ENCODE results near the gene CLSTN2. TPM values are rescaled to one million over a fixed set of nuclear protein-coding genes. Genes with fewer than 3 reads are reported as not detected.

Gene CLSTN2
- total and polyA plus RNA-seq, 2 of the 8 experiments (the other 6 are each of a cell fraction or from before 2014, with no cell fraction given), result 0.39 to 0.52 TPM

GRCh38 chr3:140051019-140051957 is 116.3 kb downstream of the CLSTN2 start:
- FAIRE-seq (peak; percentile 13), DNase-seq (ENCODE audit: low read depth in 1 of 2, low spot score in 2 of 2) (peak; percentile 21 to 57)
- no peaks in the 10 kb centered on the region for H3K27me3 ChIP-seq (replicated peaks in 1 of 4; ENCODE audit: control insufficient read depth in 3 of 4, extremely low read depth in 1 of 4, insufficient read depth in 3 of 4, low read length in 3 of 4)
- no peak overlapping the region for H2BK12ac ChIP-seq (ENCODE audit: low read depth, low read length)
- H3K9me3 ChIP-seq (ENCODE audit: insufficient read depth in 2 of 2, low read depth in 1 of 2, low read length in 1 of 2), result no peaks in the 10 kb centered on the region
- ChIA-PET POLR2A (ENCODE audit: partially characterized antibody) (no interaction called here), CTCF (ENCODE audit: partially characterized antibody) (interaction anchor here (0.7 to 7.7 kb wide), 10 partner anchors 10 to 453 kb away, joined by 3 to 60 read pairs (median 5); partner anchors contain the start of gene CLSTN2)
- no peak overlapping the region for H4K5ac ChIP-seq (ENCODE audit: insufficient read length, low read depth, low read length)
- H4K8ac ChIP-seq (ENCODE audit: extremely low read depth, insufficient read depth, low read length), result no peak overlapping the region
- no peak overlapping the region for H2BK20ac ChIP-seq (ENCODE audit: low read length)
- no peaks in the 10 kb centered on the region; a peak in 1 of 7 replicates for H3K4me1 ChIP-seq (replicated peaks in 1 of 4; ENCODE audit: control insufficient read depth in 3 of 4, insufficient read depth in 4 of 4, low read length in 3 of 4)
- no peaks in the 10 kb centered on the region for H4K20me1 ChIP-seq (replicated peaks in 1 of 2; ENCODE audit: control insufficient read depth in 1 of 2, insufficient read depth in 2 of 2, low read length in 2 of 2)
- no peak overlapping the region for H3K9ac ChIP-seq (replicated peaks in 1 of 4; ENCODE audit: extremely low read depth in 1 of 4, low read depth in 3 of 4, low read length in 3 of 4)
- no peak overlapping the region; the same call in 1 of the 2 replicates for H3K27ac ChIP-seq (ENCODE audit: low read depth, low read length)
- H2AFZ ChIP-seq (ENCODE audit: low read length), result no peak overlapping the region
- H3K79me2 ChIP-seq (ENCODE audit: control insufficient read depth in 1 of 2, insufficient read depth in 2 of 2, low read length in 2 of 2), result no peaks in the 10 kb centered on the region
- no peaks in the 10 kb centered on the region for H3K23me2 ChIP-seq (ENCODE audit: low read depth, low read length)
- H3K56ac ChIP-seq (replicated peaks; ENCODE audit: insufficient read length, low read depth, low read length), result no peak overlapping the region
- H2AK5ac ChIP-seq (ENCODE audit: low read depth, low read length), result no peak overlapping the region
- no peaks in the 10 kb centered on the region for H3K36me3 ChIP-seq (ENCODE audit: control insufficient read depth in 2 of 4, insufficient read depth in 4 of 4, low read length in 3 of 4)
- H3K18ac ChIP-seq (ENCODE audit: extremely low read depth, low read length), result no peak overlapping the region
- no peak overlapping the region for H2BK120ac ChIP-seq (replicated peaks; ENCODE audit: low read depth, low read length)
- H4K91ac ChIP-seq (replicated peaks; ENCODE audit: insufficient read length, low read length), result no peak overlapping the region
- H2BK15ac ChIP-seq (ENCODE audit: low read length), result no peak overlapping the region
- H3K23ac ChIP-seq (ENCODE audit: insufficient read length), result no peak overlapping the region
- H3K4ac ChIP-seq (replicated peaks; ENCODE audit: insufficient read length, low read depth, low read length), result no peak overlapping the region
- peak; percentile 16; the same call in 1 of the 2 replicates for TF ChIP-seq JUND (IDR thresholded peaks at IDR 0.05; ENCODE audit: low read length)
- TF ChIP-seq RNF2 (IDR thresholded peaks at IDR 0.05; ENCODE audit: borderline replicate concordance, low read depth, low read length, missing control alignments, poor library complexity, severe bottlenecking), result no peak
- TF ChIP-seq RAD21 (IDR thresholded peaks at IDR 0.05 in 1 of 2, conservative IDR thresholded peaks at IDR 0.05 in 1 of 2; ENCODE audit: low read depth in 2 of 2, low read length in 2 of 2), result peak; percentile 81 to 88
- TF ChIP-seq, protein P1, sequence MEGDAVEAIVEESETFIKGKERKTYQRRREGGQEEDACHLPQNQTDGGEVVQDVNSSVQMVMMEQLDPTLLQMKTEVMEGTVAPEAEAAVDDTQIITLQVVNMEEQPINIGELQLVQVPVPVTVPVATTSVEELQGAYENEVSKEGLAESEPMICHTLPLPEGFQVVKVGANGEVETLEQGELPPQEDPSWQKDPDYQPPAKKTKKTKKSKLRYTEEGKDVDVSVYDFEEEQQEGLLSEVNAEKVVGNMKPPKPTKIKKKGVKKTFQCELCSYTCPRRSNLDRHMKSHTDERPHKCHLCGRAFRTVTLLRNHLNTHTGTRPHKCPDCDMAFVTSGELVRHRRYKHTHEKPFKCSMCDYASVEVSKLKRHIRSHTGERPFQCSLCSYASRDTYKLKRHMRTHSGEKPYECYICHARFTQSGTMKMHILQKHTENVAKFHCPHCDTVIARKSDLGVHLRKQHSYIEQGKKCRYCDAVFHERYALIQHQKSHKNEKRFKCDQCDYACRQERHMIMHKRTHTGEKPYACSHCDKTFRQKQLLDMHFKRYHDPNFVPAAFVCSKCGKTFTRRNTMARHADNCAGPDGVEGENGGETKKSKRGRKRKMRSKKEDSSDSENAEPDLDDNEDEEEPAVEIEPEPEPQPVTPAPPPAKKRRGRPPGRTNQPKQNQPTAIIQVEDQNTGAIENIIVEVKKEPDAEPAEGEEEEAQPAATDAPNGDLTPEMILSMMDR (IDR thresholded peaks at IDR 0.05; ENCODE audit: control extremely low read depth in 1 of 3, insufficient read depth in 1 of 3, low read depth in 1 of 3, low read length in 3 of 3), result peak; percentile 72 to 73 (median 72)
- no peak for TF ChIP-seq BRCA1 (IDR thresholded peaks at IDR 0.05; ENCODE audit: low read depth, low read length)
- TF ChIP-seq MAFK (IDR thresholded peaks at IDR 0.05; ENCODE audit: low read depth, low read length), result peak; percentile 48; the same call in 1 of the 2 replicates
- TF ChIP-seq HDAC6 (IDR thresholded peaks at IDR 0.05; ENCODE audit: low read depth, low read length), result no peak
- no peak for TF ChIP-seq TCF12 (IDR thresholded peaks at IDR 0.05; ENCODE audit: low read depth, low read length)
- H3K14ac ChIP-seq (ENCODE audit: insufficient read length), result no peak overlapping the region
- H2BK5ac ChIP-seq (ENCODE audit: low read depth, low read length), result no peak overlapping the region
- H3K79me1 ChIP-seq (ENCODE audit: low read depth, low read length), result no peaks in the 10 kb centered on the region; the same call in 1 of the 2 replicates
- no peak overlapping the region for H3K4me3 ChIP-seq (ENCODE audit: extremely low read depth in 1 of 4, insufficient read depth in 2 of 4, low read depth in 3 of 4, low read length in 4 of 4)
- 74% methylated on average over 12 of the region's 12 CpGs; no CpG with 5 or more reads in 1 of the 2 experiments for WGBS, 2 experiments (ENCODE audit: extremely low coverage in 1 of 2, insufficient coverage in 1 of 2, insufficient read length in 1 of 2, insufficient replicate concordance in 2 of 2, low coverage in 1 of 2, low lambda C conversion rate in 2 of 2, missing lambda C conversion rate in 1 of 2)
- no peak overlapping the region for H3K4me2 ChIP-seq (ENCODE audit: insufficient read depth in 1 of 2, low read depth in 2 of 2, low read length in 2 of 2)

Data from H1 (cell line).